ENCODE measurements around the gene FIBP.

The FIBP gene

GRCh38 chr11:65880027-65880426 is 8.2 kb downstream of the FIBP start:
- no peak overlapping the region for H3K4me3 ChIP-seq (ENCODE audit: low read depth, low read length)
- no peak for DNase-seq (ENCODE audit: low read depth)
- TF ChIP-seq CTCF (IDR thresholded peaks at IDR 0.05; ENCODE audit: insufficient read depth, low read depth, low read length, missing control alignments), result no peak

GRCh38 chr11:65879617-65880016 is 8.7 kb downstream of the FIBP start, which contains the start of gene CTSW:
CTSW (plus strand) TSS chr11:65879837; CDS start chr11:65879855, 18 bp downstream.
- H3K4me3 ChIP-seq (ENCODE audit: low read depth, low read length), result no peak within 1 kb of the TSS
- no peak for DNase-seq (ENCODE audit: low read depth)
- TF ChIP-seq CTCF (IDR thresholded peaks at IDR 0.05; ENCODE audit: insufficient read depth, low read depth, low read length, missing control alignments), result no peak

GRCh38 chr11:65873318-65874156 is 14.7 kb downstream of the FIBP start:
- DNase-seq (ENCODE audit: low read depth), result peak; percentile 96
- TF ChIP-seq CTCF (IDR thresholded peaks at IDR 0.05; ENCODE audit: insufficient read depth, low read depth, low read length, missing control alignments), result no peak
- peak overlapping the region; percentile 66 for H3K4me3 ChIP-seq (ENCODE audit: low read depth, low read length)

GRCh38 chr11:65872586-65873317 is 15.5 kb downstream of the FIBP start, which contains the start of gene EFEMP2:
EFEMP2 (minus strand) TSS chr11:65872800; CDS start chr11:65872354, 446 bp downstream.
- TF ChIP-seq CTCF (IDR thresholded peaks at IDR 0.05; ENCODE audit: insufficient read depth, low read depth, low read length, missing control alignments), result no peak
- peak within 1 kb of the TSS; percentile 66 for H3K4me3 ChIP-seq (ENCODE audit: low read depth, low read length)
- DNase-seq (ENCODE audit: low read depth), result no peak

- TF ChIP-seq CTCF (IDR thresholded peaks at IDR 0.05; ENCODE audit: insufficient read depth, low read depth, low read length, missing control alignments), result no peak
- DNase-seq (ENCODE audit: low read depth), result no peak
- no peak overlapping the region for H3K4me3 ChIP-seq (ENCODE audit: low read depth, low read length)
Measured at GRCh38 chr11:65871811-65872548, 16.3 kb downstream of the FIBP start.

Data from GM12865 (cell line).